ENCODE results near the gene B4GALT4. TPM values are rescaled to one million over a fixed set of nuclear protein-coding genes. Genes with fewer than 3 reads are reported as not detected.

The B4GALT4 gene
- total RNA-seq, 1 donor, result 22.4 TPM

- TF ChIP-seq CTCF (IDR thresholded peaks at IDR 0.05; ENCODE audit: insufficient read depth, low read length), result no peak
- H3K4me3 ChIP-seq (ENCODE audit: low read depth, low read length), result no peak overlapping the region
- no peak for DNase-seq (ENCODE audit: low read depth)
Observed at GRCh38 chr3:119261055-119261454, 20.4 kb upstream of the B4GALT4 start.

GRCh38 chr3:119259821-119260220 lies 19.1 kb upstream of the B4GALT4 start:
- H3K4me3 ChIP-seq (ENCODE audit: low read depth, low read length), result no peak overlapping the region
- no peak for DNase-seq (ENCODE audit: low read depth)
- TF ChIP-seq CTCF (IDR thresholded peaks at IDR 0.05; ENCODE audit: insufficient read depth, low read length), result no peak

- DNase-seq (ENCODE audit: low read depth), result no peak
- TF ChIP-seq CTCF (IDR thresholded peaks at IDR 0.05; ENCODE audit: insufficient read depth, low read length), result no peak
- no peak overlapping the region for H3K4me3 ChIP-seq (ENCODE audit: low read depth, low read length)
Observed at GRCh38 chr3:119258915-119259314, 18.2 kb upstream of the B4GALT4 start.

- DNase-seq (ENCODE audit: low read depth), result peak; percentile 30
- no peak for TF ChIP-seq CTCF (IDR thresholded peaks at IDR 0.05; ENCODE audit: insufficient read depth, low read length)
- no peak overlapping the region for H3K4me3 ChIP-seq (ENCODE audit: low read depth, low read length)
Observed at GRCh38 chr3:119257654-119258410, 17.2 kb upstream of the B4GALT4 start.

GRCh38 chr3:119257111-119257510 lies 16.4 kb upstream of the B4GALT4 start:
- no peak for TF ChIP-seq CTCF (IDR thresholded peaks at IDR 0.05; ENCODE audit: insufficient read depth, low read length)
- DNase-seq (ENCODE audit: low read depth), result no peak
- H3K4me3 ChIP-seq (ENCODE audit: low read depth, low read length), result no peak overlapping the region

GRCh38 chr3:119255214-119255613 lies 14.5 kb upstream of the B4GALT4 start:
- no peak for TF ChIP-seq CTCF (IDR thresholded peaks at IDR 0.05; ENCODE audit: insufficient read depth, low read length)
- H3K4me3 ChIP-seq (ENCODE audit: low read depth, low read length), result no peak overlapping the region
- no peak for DNase-seq (ENCODE audit: low read depth)

- no peak for DNase-seq (ENCODE audit: low read depth)
- TF ChIP-seq CTCF (IDR thresholded peaks at IDR 0.05; ENCODE audit: insufficient read depth, low read length), result no peak
- H3K4me3 ChIP-seq (ENCODE audit: low read depth, low read length), result no peak overlapping the region
Observed at GRCh38 chr3:119245778-119246177, 5.1 kb upstream of the B4GALT4 start.

Data from fibroblast of the aortic adventitia (primary cell).